HEK293 (cell line): Measurements from ENCODE around the gene COL19A1.

Experiments used
- CTCF ChIA-PET: fragments of 350-600 bp; formaldehyde crosslinking; extraction: SDS; loops from one replicate; lab custom pipeline; 2021; ENCODE audit warnings: antibody characterized with exemption; lab: Yijun Ruan, JAX
- POLR2A ChIA-PET: fragments of 300-600 bp; formaldehyde crosslinking; extraction: SDS; loops from one replicate; lab custom pipeline; 2020; ENCODE audit warnings: antibody characterized with exemption, inconsistent platforms; lab: Yijun Ruan, JAX
- H3K27ac ChIP-seq: fragments of 200-500 bp; sonication (Bioruptor generic); 2 replicates; pipeline ENCODE4 v1.5.1; 2014; ENCODE audit warnings: low read depth, low read length, control low read depth, inconsistent platforms; ENCODE audit errors: extremely low read depth
- H3K36me3 ChIP-seq, 2 experiments: fragments of 200-500 bp in 1 of 2; sonication (Bioruptor generic) in 1 of 2; 1 replicate in 1 of 2; 2 replicates in 1 of 2; pipeline ENCODE4 v1.5.1; 2014 to 2017; ENCODE audit warnings: inconsistent platforms in 2 of 2, low read length in 2 of 2; ENCODE audit not compliant: control insufficient read depth in 2 of 2, insufficient read depth in 1 of 2
- H3K4me1 ChIP-seq: fragments of 200-500 bp; sonication (Bioruptor generic); 2 replicates; pipeline ENCODE4 v1.5.1; 2014; ENCODE audit warnings: mild to moderate bottlenecking, low read length, inconsistent platforms; ENCODE audit not compliant: control insufficient read depth, insufficient read depth
- H3K4me3 ChIP-seq: 2 replicates; pipeline ENCODE4 v1.5.1; 2011; ENCODE audit warnings: low read depth, mild to moderate bottlenecking, control low read depth, low read length, moderate library complexity
- H3K9me3 ChIP-seq: fragments of 200-500 bp; sonication (Bioruptor generic); 2 replicates; pipeline ENCODE4 v1.5.1; 2014; ENCODE audit warnings: low read depth, low read length, inconsistent platforms; ENCODE audit not compliant: control insufficient read depth, insufficient read depth
- EGR2 ChIP-seq: fragments of 450-650 bp; formaldehyde crosslinking; IDR thresholded peaks from 2 replicates; pipeline ENCODE4 v1.5.1; 2016; ENCODE audit warnings: low read depth, missing biosample characterization, missing genetic modification characterization
- FEZF1 ChIP-seq: fragments of 450-650 bp; formaldehyde crosslinking; IDR thresholded peaks from 2 replicates; pipeline ENCODE4 v1.5.1; 2016; ENCODE audit warnings: missing biosample characterization, missing genetic modification characterization
- OSR2 ChIP-seq: fragments of 450-650 bp; formaldehyde crosslinking; IDR thresholded peaks from 2 replicates; pipeline ENCODE4 v1.5.1; 2016; ENCODE audit warnings: missing biosample characterization, missing genetic modification characterization
- RBAK ChIP-seq: fragments of 450-650 bp; formaldehyde crosslinking; IDR thresholded peaks from 2 replicates; pipeline ENCODE4 v1.5.1; 2016; ENCODE audit warnings: missing biosample characterization, missing genetic modification characterization
- ZBTB6 ChIP-seq: fragments of 450-650 bp; formaldehyde crosslinking; IDR thresholded peaks from 2 replicates; pipeline ENCODE4 v1.5.1; 2017; ENCODE audit warnings: missing biosample characterization, missing genetic modification characterization
- ZBTB7A ChIP-seq: fragments of 450-650 bp; formaldehyde crosslinking; IDR thresholded peaks from 2 replicates; pipeline ENCODE4 v1.5.1; 2016; ENCODE audit warnings: low read depth, missing biosample characterization, missing genetic modification characterization
- ZFHX2 ChIP-seq: fragments of 450-650 bp; formaldehyde crosslinking; conservative IDR thresholded peaks from 2 replicates; pipeline ENCODE4 v1.5.1; 2016; ENCODE audit warnings: missing biosample characterization, missing genetic modification characterization
- ZFP37 ChIP-seq: fragments of 450-650 bp; formaldehyde crosslinking; IDR thresholded peaks from 2 replicates; pipeline ENCODE4 v1.5.1; 2016; ENCODE audit warnings: missing biosample characterization, missing genetic modification characterization
- ZNF133 ChIP-seq: fragments of 450-650 bp; formaldehyde crosslinking; IDR thresholded peaks from 2 replicates; pipeline ENCODE4 v1.5.1; 2016; ENCODE audit warnings: missing biosample characterization, missing genetic modification characterization
- ZNF140 ChIP-seq: fragments of 450-650 bp; formaldehyde crosslinking; IDR thresholded peaks from 2 replicates; pipeline ENCODE4 v1.5.1; 2016; ENCODE audit warnings: missing biosample characterization, missing genetic modification characterization
- ZNF16 ChIP-seq: fragments of 450-650 bp; formaldehyde crosslinking; IDR thresholded peaks from 2 replicates; pipeline ENCODE4 v1.5.1; 2016; ENCODE audit warnings: low read depth, missing biosample characterization, missing genetic modification characterization
- ZNF174 ChIP-seq: fragments of 450-650 bp; formaldehyde crosslinking; IDR thresholded peaks from 2 replicates; pipeline ENCODE4 v1.5.0; 2017; ENCODE audit warnings: missing biosample characterization, mild to moderate bottlenecking, missing genetic modification characterization
- ZNF324 ChIP-seq: fragments of 450-650 bp; formaldehyde crosslinking; IDR thresholded peaks from 2 replicates; pipeline ENCODE4 v1.5.1; 2016; ENCODE audit warnings: missing biosample characterization, missing genetic modification characterization
- ZNF394 ChIP-seq: fragments of 450-650 bp; formaldehyde crosslinking; IDR thresholded peaks from 2 replicates; pipeline ENCODE4 v1.5.1; 2016; ENCODE audit warnings: missing biosample characterization, missing genetic modification characterization, mild to moderate bottlenecking, moderate library complexity, borderline replicate concordance
- ZNF488 ChIP-seq: fragments of 450-650 bp; formaldehyde crosslinking; IDR thresholded peaks from 2 replicates; pipeline ENCODE4 v1.5.1; 2016; ENCODE audit warnings: missing biosample characterization, missing genetic modification characterization
- ZNF501 ChIP-seq: fragments of 450-650 bp; formaldehyde crosslinking; IDR thresholded peaks from 2 replicates; pipeline ENCODE4 v1.5.1; 2016; ENCODE audit warnings: missing biosample characterization, missing genetic modification characterization
- ZNF555 ChIP-seq: fragments of 450-650 bp; formaldehyde crosslinking; conservative IDR thresholded peaks from 2 replicates; pipeline ENCODE4 v1.5.1; 2017; ENCODE audit warnings: missing biosample characterization, mild to moderate bottlenecking, missing genetic modification characterization, inconsistent platforms
- ZNF692 ChIP-seq: fragments of 450-650 bp; formaldehyde crosslinking; IDR thresholded peaks from 2 replicates; pipeline ENCODE4 v1.5.1; 2016; ENCODE audit warnings: missing biosample characterization, missing genetic modification characterization
- ZNF76 ChIP-seq: fragments of 450-650 bp; formaldehyde crosslinking; IDR thresholded peaks from 2 replicates; pipeline ENCODE4; 2016; ENCODE audit warnings: low read depth, missing biosample characterization, missing genetic modification characterization, borderline replicate concordance
- ZSCAN30 ChIP-seq: fragments of 450-650 bp; IDR thresholded peaks from 2 replicates; pipeline ENCODE4 v1.5.1; 2018; ENCODE audit warnings: missing biosample characterization, mild to moderate bottlenecking, missing genetic modification characterization, moderate library complexity
- TF ChIP-seq, protein P1 (sequence below): fragments of 450-650 bp; formaldehyde crosslinking; IDR thresholded peaks from 2 replicates; pipeline ENCODE4 v1.5.1; 2016; ENCODE audit warnings: missing biosample characterization, missing genetic modification characterization
- TF ChIP-seq, protein P2 (sequence below): fragments of 450-650 bp; formaldehyde crosslinking; IDR thresholded peaks from 2 replicates; pipeline ENCODE4; 2016; ENCODE audit warnings: missing biosample characterization, missing genetic modification characterization
- TF ChIP-seq, protein P3 (sequence below): IDR thresholded peaks from 2 replicates; pipeline ENCODE4 v1.6.1; 2011; ENCODE audit warnings: mild to moderate bottlenecking, low read depth, low read length, borderline replicate concordance
- TF ChIP-seq, protein P4 (sequence below): fragments of 450-650 bp; formaldehyde crosslinking; IDR thresholded peaks from 2 replicates; pipeline ENCODE4 v1.5.1; 2017; ENCODE audit warnings: missing biosample characterization, mild to moderate bottlenecking, missing genetic modification characterization, moderate library complexity

Gene COL19A1

DNA sequence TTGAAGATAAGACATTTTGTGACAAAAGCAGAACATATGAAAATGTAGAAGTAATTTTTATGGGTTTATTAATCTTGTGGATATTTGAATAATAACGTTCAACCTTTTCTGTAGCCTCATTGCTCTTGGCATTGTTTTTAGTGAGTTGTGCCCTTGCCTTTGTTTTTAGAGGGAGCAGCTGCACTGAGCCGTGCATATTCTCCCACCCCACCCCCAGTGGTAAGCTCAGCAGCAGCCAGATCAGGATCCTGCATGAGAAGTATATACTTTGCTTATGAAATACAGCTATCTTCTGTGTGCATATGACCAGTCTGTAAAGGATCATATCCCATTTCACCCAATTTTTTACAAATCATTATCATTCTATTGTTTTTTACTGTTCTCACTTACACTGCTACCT, 252.3 kb downstream of the COL19A1 start:
- ChIA-PET POLR2A (no interaction called here), CTCF (interaction anchor here (3.0 to 4.0 kb wide), 2 partner anchors 11 to 46 kb away, joined by 15 to 27 read pairs; no protein-coding TSS in a partner anchor)
- no peak for TF ChIP-seq ZNF174 (tag by site-specific recombination)
- TF ChIP-seq ZNF394: no peak
- TF ChIP-seq ZNF140 (tag by site-specific recombination): no peak
- TF ChIP-seq ZFP37: no peak
- TF ChIP-seq, protein P1, sequence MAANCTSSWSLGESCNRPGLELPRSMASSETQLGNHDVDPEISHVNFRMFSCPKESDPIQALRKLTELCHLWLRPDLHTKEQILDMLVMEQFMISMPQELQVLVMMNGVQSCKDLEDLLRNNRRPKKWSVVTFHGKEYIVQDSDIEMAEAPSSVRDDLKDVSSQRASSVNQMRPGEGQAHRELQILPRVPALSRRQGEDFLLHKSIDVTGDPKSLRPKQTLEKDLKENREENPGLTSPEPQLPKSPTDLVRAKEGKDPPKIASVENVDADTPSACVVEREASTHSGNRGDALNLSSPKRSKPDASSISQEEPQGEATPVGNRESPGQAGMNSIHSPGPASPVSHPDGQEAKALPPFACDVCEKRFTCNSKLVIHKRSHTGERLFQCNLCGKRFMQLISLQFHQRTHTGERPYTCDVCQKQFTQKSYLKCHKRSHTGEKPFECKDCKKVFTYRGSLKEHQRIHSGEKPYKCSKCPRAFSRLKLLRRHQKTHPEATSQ (tag by site-specific recombination): no peak
- TF ChIP-seq ZNF501 (tag by site-specific recombination): no peak
- no peak for TF ChIP-seq ZNF692 (tag by site-specific recombination)
- TF ChIP-seq ZNF555: no peak
- TF ChIP-seq FEZF1 (tag by site-specific recombination): no peak
- no peak for TF ChIP-seq OSR2
- TF ChIP-seq ZSCAN30 (tag by site-specific recombination): no peak
- TF ChIP-seq ZNF16 (tag by site-specific recombination): no peak
- TF ChIP-seq, protein P2, sequence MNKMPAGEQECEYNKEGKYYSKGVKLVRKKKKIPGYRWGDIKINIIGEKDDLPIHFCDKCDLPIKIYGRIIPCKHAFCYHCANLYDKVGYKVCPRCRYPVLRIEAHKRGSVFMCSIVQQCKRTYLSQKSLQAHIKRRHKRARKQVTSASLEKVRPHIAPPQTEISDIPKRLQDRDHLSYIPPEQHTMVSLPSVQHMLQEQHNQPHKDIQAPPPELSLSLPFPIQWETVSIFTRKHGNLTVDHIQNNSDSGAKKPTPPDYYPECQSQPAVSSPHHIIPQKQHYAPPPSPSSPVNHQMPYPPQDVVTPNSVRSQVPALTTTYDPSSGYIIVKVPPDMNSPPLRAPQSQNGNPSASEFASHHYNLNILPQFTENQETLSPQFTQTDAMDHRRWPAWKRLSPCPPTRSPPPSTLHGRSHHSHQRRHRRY: no peak
- TF ChIP-seq ZBTB6 (tag by site-specific recombination): no peak
- TF ChIP-seq, protein P3, sequence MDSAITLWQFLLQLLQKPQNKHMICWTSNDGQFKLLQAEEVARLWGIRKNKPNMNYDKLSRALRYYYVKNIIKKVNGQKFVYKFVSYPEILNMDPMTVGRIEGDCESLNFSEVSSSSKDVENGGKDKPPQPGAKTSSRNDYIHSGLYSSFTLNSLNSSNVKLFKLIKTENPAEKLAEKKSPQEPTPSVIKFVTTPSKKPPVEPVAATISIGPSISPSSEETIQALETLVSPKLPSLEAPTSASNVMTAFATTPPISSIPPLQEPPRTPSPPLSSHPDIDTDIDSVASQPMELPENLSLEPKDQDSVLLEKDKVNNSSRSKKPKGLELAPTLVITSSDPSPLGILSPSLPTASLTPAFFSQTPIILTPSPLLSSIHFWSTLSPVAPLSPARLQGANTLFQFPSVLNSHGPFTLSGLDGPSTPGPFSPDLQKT: no peak
- TF ChIP-seq ZNF76 (tag by site-specific recombination): no peak
- H3K36me3 ChIP-seq: no peaks in the 10 kb centered on the region
- no peak overlapping the region for H3K4me3 ChIP-seq
- no peak overlapping the region for H3K27ac ChIP-seq
- H3K9me3 ChIP-seq: no peaks in the 10 kb centered on the region
- H3K4me1 ChIP-seq: no peaks in the 10 kb centered on the region

DNA sequence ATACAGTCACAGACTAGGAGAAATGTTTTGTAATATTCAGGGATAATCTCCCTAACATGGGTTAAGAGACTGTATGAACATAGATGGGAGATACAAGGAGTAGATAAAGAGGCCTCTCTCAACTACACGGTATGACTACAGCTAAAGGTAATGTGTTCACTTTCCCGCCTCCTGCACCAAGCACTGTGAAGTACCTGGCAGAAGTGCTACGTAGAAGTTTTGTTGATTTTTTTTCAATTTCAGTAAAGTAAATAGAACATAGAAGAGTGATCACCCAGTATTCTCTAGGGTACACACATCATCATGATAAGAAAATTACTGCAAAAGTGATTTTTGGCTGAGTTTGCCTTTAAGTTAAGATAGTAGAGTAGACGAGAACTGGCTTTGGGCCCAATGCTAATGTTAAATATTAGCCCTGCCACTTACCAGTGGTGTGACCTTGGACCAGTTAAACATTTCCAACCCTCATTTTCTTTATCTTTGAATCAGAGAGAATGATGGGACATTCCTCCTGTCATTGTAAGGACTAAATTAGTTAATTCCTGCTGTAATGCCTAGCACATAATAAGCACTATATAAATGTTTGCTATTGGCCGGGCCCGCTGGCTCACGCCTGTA, 253.0 kb downstream of the COL19A1 start:
- CTCF ChIA-PET: interaction anchor here (3.0 to 4.0 kb wide), 2 partner anchors 11 to 46 kb away, joined by 15 to 27 read pairs; no protein-coding TSS in a partner anchor
- POLR2A ChIA-PET: no interaction called here
- no peak for TF ChIP-seq ZNF324 (tag by site-specific recombination)
- no peak for TF ChIP-seq ZNF488 (tag by site-specific recombination)
- TF ChIP-seq RBAK (tag by site-specific recombination): no peak
- no peak for TF ChIP-seq EGR2 (tag by site-specific recombination)
- no peak for TF ChIP-seq ZNF133 (tag by site-specific recombination)
- TF ChIP-seq, protein P4, sequence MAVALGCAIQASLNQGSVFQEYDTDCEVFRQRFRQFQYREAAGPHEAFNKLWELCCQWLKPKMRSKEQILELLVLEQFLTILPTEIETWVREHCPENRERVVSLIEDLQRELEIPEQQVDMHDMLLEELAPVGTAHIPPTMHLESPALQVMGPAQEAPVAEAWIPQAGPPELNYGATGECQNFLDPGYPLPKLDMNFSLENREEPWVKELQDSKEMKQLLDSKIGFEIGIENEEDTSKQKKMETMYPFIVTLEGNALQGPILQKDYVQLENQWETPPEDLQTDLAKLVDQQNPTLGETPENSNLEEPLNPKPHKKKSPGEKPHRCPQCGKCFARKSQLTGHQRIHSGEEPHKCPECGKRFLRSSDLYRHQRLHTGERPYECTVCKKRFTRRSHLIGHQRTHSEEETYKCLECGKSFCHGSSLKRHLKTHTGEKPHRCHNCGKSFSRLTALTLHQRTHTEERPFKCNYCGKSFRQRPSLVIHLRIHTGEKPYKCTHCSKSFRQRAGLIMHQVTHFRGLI (tag by site-specific recombination): no peak
- no peak for TF ChIP-seq ZFHX2 (tag by site-specific recombination)
- no peak for TF ChIP-seq ZBTB7A
- TF ChIP-seq, all 188 proteins: peak for 0

More for the DNA sequence above, 253.0 kb downstream of the COL19A1 start:
- Histone ChIP-seq H3K9me3 (no peaks in the 10 kb centered on the region), H3K27ac (no peak overlapping the region), H3K36me3 (no peaks in the 10 kb centered on the region), H3K4me1 (no peaks in the 10 kb centered on the region), H3K4me3 (no peak overlapping the region)
